ENCODE measurements around the gene SOX5. TPM values are rescaled to one million over a fixed set of nuclear protein-coding genes. Genes with fewer than 3 reads are reported as not detected.

SOX5 gene
- total RNA-seq, 1 experiment from 2014 or later, result 3.1 TPM

GRCh38 chr12:23987046-23987445 lies 37.6 kb upstream of the SOX5 start:
- no peak overlapping the region for H4K91ac ChIP-seq (ENCODE audit: insufficient read length, low read depth, low read length)
- H2AK5ac ChIP-seq (ENCODE audit: insufficient read length, low read length), result no peak overlapping the region
- no peak overlapping the region for H3K4ac ChIP-seq (ENCODE audit: low read depth, low read length)
- no peak overlapping the region for H3K4me2 ChIP-seq (ENCODE audit: insufficient read depth, insufficient read length, low read length)
- no peaks in the 10 kb centered on the region for H3K27me3 Mint-ChIP-seq (ENCODE audit: low read depth)
- no peak overlapping the region for H4K8ac ChIP-seq (replicated peaks; ENCODE audit: insufficient read length, low read depth, low read length)
- H2BK15ac ChIP-seq (ENCODE audit: low read depth, low read length), result no peak overlapping the region
- no peak overlapping the region for H3K14ac ChIP-seq (ENCODE audit: insufficient read depth, low read length)
- no peaks in the 10 kb centered on the region for H3K79me2 ChIP-seq (ENCODE audit: insufficient read depth, low read length)
- no peak overlapping the region for H3K18ac ChIP-seq (ENCODE audit: insufficient read length, low read depth, low read length)
- H3K9me3 ChIP-seq (ENCODE audit: control insufficient read depth, low read depth, low read length), result no peaks in the 10 kb centered on the region
- no peak overlapping the region for H3K56ac ChIP-seq (ENCODE audit: insufficient read length, low read depth, low read length)
- no peak for TF ChIP-seq CTCF (conservative IDR thresholded peaks at IDR 0.05)
- no peak overlapping the region for H3K4me3 Mint-ChIP-seq
- H3T11ph ChIP-seq (ENCODE audit: low read length), result no peak overlapping the region
- no peak overlapping the region for H3K27ac Mint-ChIP-seq
- H3K4me1 ChIP-seq (ENCODE audit: insufficient read depth, low read length), result no peaks in the 10 kb centered on the region
- no peak overlapping the region for H3K27ac ChIP-seq (ENCODE audit: insufficient read length, low read depth, low read length)
- no peak overlapping the region for H3K9ac ChIP-seq (ENCODE audit: extremely low read depth, insufficient read length, low read length)
- no peak overlapping the region for H2BK12ac ChIP-seq (ENCODE audit: insufficient read length, low read depth, low read length)
- H2BK20ac ChIP-seq (ENCODE audit: low read depth, low read length, poor library complexity, severe bottlenecking), result no peak overlapping the region
- H2AFZ ChIP-seq (ENCODE audit: low read length), result no peak overlapping the region
- H3K27me3 ChIP-seq (ENCODE audit: insufficient read depth, low read length), result no peaks in the 10 kb centered on the region
- H3K23ac ChIP-seq (ENCODE audit: insufficient read length, low read depth, low read length), result no peak overlapping the region
- H3K9me3 Mint-ChIP-seq, result no peaks in the 10 kb centered on the region
- no peak overlapping the region for H4K5ac ChIP-seq (ENCODE audit: insufficient read length, low read depth, low read length)
- no peaks in the 10 kb centered on the region for H3K4me1 Mint-ChIP-seq
- DNase-seq, result no peak
- no peaks in the 10 kb centered on the region for H3K36me3 Mint-ChIP-seq (ENCODE audit: insufficient read depth in 1 of 3, low read depth in 3 of 3)
- WGBS (ENCODE audit: extremely low coverage, insufficient read length, low lambda C conversion rate), result no CpG with 5 or more reads among the region's 1 CpG
- no peaks in the 10 kb centered on the region for H3K23me2 ChIP-seq (ENCODE audit: insufficient read length, low read depth, low read length, poor library complexity, severe bottlenecking)
- no peak overlapping the region for H2BK120ac ChIP-seq (ENCODE audit: low read depth, low read length, poor library complexity, severe bottlenecking)
- no peaks in the 10 kb centered on the region for H3K79me1 ChIP-seq (ENCODE audit: insufficient read depth, low read depth, low read length, poor library complexity, severe bottlenecking)
- no peak overlapping the region for H2BK5ac ChIP-seq (ENCODE audit: insufficient read length, low read length)
- no peaks in the 10 kb centered on the region for H4K20me1 ChIP-seq (ENCODE audit: control insufficient read depth, insufficient read depth, insufficient read length)

Measured in H9 (cell line).